DMS114 treated with DMSO at 0.1 percent for 48 hours (cell line): ENCODE data around the gene CDK5.
A peak's percentile ranks its signal among the peaks of the same experiment; 100 is the strongest.
"Not testable (repeated sequence)": the region's sequence is repeated elsewhere in the genome, so short reads cannot be mapped to it uniquely, and the experiment has no call there.

ENCODE experiments used
- DNase-seq: peaks from one replicate; lab custom pipeline; 2025; ENCODE audit not compliant: unreplicated experiment; lab: John Stamatoyannopoulos, UW

The CDK5 gene

DNA sequence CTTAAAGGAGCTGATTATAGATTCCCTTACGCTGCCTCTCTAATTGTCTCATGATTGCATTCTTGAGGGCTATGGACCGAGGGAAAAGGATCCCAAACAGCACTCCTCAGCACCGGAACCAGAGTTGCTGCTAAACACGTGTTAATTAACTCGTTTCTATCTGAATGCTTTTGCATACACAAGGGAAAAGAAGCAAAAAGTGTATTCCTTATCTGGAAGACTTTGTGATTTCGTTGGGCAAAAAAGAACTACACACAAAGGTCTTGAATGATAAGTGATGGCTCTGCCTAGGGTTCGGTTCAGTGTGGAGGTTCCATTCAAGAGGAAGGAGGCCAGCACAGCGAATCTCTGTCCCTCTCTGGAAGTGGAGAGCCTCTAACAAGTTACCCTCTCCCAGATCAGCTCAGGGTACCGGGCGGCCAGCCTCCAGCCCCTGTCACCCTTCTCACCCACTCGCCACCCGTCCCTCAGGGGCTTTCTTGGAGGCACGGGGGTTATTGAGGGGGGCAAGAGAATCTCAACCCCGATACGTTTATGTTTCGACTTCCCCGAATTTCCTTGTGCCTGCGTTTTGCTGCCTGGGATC is 1.2 kb upstream of the CDK5 start:
- DNase-seq: no peak

GRCh38 chr7:151057989-151058780 is 488 bp upstream of the CDK5 start:
- DNase-seq: peak; percentile 98

DNA sequence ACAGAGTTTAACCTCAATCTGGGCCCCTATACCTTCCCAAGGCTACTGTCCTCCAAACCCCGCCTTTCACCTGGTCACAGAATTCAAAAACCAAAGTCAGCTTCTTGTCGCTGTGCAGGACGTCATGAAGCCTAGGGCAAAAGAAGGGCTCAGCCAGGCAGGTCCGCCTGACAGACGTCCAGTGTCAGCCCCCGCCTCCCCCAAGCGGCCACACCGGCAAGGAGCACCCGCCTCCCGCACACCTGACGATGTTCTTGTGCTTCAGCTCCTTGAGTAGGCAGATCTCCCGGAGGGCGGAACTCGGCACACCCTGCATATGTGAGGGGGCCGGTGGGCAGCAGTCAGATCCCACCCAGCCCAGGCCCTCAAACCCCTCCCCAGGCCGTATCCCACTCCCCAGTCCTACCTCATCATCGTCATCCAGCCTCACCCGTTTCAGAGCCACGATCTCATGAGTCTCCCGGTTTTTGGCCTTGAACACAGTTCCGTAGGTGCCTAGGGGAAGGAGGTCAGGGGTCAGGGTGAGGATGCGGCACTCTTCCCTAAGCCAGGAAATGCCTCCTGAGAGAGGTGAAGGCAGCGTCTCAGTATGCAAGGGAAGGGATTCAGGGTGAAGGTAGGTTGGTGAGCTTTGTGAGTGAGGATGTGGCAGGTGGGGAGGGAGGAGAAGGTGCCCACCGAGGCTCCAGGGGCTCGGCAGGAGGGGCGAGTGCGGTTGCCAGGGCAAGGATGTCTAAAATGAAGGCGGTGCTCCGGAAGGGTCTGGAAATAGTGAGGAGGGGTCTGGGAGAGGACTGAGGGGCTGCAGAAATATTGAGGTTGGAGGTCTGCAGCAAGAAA is 811 bp downstream of the CDK5 start:
- DNase-seq: no peak

GRCh38 chr7:151056283-151056665 is 1.4 kb downstream of the CDK5 start:
- DNase-seq: no peak

- DNase-seq: no peak
Observed at GRCh38 chr7:151053751-151054150, 3.9 kb downstream of the CDK5 start.

DNA sequence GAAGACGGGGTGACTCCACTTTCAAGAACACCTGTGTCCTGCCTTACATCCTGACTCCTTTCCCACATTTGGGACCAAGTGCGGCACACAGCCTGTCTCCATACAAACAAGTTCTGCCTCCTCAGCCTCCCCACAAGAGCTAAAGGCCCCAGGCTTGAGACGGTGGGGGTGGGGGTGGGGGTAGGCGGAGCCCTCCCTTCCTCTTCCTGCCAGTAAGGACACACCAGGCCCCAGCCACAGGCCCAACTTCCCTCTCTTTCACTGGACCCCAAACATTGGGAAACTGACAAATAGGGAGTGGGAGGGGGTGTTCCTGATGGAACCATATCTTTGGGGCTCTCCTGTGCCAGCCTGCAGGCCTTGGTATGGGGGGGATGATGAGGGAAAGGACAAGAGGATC is 4.6 kb downstream of the CDK5 start:
- no peak for DNase-seq

DNA sequence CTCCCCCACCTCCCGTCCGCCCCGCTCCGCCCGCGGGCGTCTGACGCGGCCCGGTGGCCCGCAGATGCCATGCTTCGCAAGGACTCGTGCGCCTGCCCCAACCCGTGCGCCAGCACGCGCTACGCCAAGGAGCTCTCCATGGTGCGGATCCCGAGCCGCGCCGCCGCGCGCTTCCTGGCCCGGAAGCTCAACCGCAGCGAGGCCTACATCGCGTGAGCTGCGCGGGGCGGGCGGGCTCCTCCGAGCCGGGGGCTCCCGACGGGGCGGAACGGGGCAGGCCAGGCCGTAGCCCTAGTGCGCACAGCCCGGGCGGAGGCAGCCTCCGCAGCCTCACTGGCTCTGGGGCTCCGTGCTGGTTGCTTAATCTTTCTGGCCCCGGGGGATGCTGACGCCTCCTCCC is 6.6 kb downstream of the CDK5 start:
- DNase-seq: no peak

DNA sequence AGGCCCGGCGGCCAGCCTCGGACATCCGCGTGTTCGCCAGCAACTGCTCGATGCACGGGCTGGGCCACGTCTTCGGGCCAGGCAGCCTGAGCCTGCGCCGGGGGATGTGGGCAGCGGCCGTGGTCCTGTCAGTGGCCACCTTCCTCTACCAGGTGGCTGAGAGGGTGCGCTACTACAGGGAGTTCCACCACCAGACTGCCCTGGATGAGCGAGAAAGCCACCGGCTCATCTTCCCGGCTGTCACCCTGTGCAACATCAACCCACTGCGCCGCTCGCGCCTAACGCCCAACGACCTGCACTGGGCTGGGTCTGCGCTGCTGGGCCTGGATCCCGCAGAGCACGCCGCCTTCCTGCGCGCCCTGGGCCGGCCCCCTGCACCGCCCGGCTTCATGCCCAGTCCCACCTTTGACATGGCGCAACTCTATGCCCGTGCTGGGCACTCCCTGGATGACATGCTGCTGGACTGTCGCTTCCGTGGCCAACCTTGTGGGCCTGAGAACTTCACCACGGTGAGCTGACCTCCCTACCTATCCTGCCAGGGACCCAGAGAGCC is 8.7 kb downstream of the CDK5 start:
- no peak for DNase-seq

GRCh38 chr7:151047976-151048815 is 9.5 kb downstream of the CDK5 start, which contains the start of gene ASIC3:
Gene ASIC3 (plus strand): TSS chr7:151048531. CDS start chr7:151048886, 355 bp downstream.
- no peak for DNase-seq

GRCh38 chr7:151046603-151047573 is 10.8 kb downstream of the CDK5 start:
- no peak for DNase-seq

DNA sequence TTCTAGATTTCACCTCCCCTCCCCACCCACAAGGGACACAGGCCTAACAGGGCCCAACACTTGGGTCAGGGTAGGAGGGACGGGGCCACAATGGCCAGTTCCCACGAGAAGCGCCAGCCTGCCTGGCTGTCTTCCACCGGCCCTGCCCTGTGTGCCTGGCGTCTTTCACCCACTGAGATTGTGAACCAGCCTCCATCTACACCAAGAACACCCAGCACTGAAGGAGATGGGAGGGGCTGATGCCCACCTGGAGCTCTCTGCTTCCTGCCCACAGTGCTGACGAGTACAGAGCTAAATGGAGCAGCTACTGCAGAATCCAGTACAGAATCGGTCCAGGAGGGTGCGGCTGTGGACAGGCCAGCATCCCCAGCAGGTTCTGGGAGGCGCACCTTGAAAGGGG is 11.7 kb downstream of the CDK5 start:
- DNase-seq: no peak

DNA sequence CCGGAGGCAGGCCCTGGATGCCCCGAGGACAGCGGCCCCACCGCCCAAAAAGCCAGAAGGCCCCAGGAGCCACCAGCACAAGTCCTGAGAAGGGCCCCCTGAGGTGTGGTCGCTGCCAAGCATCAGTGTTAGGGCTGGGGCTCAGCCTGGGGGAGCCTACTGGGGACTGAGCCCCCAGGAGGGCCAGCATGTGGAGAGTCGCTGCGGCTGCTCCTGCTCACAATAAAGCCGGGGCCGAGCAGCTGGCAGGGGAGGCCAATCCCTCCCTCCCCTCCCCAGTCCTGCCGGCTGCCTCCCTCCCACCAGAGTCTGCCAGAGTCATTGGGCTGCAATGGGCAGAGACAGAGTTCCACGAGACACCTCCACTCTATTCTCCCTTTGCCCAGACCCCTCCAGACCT is 12.4 kb downstream of the CDK5 start:
- DNase-seq: no peak

GRCh38 chr7:151043959-151044358 is 13.7 kb downstream of the CDK5 start:
- no peak for DNase-seq

DNA sequence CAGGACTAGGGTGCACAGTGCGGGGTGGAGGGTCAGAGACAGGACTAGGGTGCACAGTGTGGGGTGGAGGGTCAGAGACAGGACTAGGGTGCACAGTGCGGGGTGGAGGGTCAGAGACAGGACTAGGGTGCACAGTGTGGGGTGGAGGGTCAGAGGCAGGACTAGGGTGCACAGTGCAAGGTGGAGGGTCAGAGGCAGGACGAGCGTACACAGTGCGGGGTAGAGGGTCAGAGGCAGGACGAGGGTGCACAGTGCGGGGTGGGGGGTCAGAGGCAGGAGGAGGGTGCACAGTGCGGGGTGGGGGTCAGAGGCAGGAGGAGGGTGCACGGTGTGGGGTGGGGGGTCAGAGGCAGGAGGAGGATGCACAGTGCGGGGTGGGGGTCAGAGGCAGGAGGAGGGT is 14.2 kb downstream of the CDK5 start:
- not testable (repeated sequence) for DNase-seq

DNA sequence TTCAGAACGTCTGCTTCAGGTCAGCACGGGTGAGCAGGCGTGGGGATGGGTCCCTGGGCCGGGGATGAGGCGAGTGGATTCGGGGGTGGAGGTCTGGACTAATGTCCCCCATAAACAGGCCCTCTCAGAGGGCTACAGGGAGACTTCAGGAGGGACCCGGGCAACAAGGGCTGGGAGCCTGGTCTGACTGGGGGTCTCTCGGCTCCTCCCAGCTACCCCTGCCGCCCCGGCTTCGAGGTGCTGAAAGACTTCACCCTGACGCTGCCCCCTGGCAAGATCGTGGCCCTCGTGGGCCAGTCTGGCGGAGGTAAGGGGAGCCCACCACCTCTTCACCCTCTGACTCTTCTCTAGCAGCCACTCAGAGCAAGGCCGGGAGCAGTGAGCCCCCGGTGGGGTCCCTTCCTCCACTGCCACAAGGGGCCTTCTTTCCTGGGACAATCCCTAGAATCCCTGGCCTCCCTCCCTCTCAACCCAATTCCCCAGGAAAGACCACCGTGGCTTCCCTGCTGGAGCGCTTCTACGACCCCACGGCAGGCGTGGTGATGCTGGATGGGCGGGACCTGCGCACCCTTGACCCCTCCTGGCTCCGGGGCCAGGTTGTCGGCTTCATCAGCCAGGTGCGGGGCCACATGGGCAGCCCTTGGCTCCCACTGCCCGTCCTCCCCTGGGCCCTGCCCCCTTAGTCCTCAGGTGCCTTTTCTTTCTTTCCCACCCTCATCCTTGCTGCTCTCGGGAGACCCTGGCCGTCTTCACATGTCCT is 16.9 kb downstream of the CDK5 start:
- DNase-seq: no peak

- DNase-seq: no peak
Observed at GRCh38 chr7:151039850-151040548, 17.7 kb downstream of the CDK5 start.

DNA sequence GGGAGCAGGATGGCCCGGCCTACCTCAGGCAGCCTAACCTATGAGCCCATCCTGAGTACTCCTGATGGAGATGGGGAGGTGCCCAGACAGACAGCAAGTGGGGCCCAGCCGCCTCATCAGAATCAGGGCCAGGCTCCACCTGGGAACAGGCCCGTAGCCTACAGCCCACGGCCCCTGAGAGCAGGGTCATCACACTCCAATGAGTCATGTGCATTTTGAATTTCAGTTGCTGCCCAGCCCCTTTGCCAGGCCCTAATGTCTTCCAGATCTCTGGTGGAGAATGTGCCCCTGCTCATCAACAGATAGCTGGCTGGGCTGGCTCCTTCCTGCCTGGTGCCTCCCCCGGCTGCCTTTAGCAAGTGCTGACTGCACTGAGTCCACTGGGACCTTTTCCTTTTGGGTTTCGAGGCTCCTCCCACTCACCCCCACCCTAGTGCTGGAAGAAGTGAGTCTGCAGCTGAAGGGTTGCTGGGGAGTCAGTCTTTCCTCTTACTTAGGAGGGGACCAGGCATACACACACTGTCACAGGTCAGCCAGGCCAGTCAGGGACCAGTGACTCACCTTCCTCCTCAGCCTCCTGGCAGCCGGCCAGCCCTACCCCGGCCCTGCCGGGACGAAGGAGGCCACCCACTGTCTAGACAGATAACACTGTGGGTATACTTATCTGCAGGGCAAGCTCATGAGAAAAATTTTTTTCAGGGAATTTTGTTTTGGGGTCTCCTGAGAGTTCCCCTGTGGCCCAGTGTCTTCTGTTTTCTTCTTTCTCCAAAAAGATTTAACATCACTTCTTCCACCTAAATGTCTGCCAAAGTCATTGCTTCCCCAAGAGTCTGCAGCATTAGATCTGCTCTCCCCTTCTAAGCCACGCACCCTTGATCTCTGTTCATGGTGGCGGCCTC is 18.5 kb downstream of the CDK5 start:
- DNase-seq: no peak
